Measurements from ENCODE around the gene NR3C1. TPM values are rescaled to one million over a fixed set of nuclear protein-coding genes. Genes with fewer than 3 reads are reported as not detected.

Gene NR3C1
- polyA plus RNA-seq, 1 donor (not counting 4 experiments of a cell fraction or from before 2014, with no cell fraction given): 30.7 TPM

GRCh38 chr5:143376911-143377813 lies 26.3 kb downstream of the NR3C1 start:
- peak overlapping the region; percentile 0 for H3K27ac ChIP-seq (ENCODE audit: control insufficient read depth, insufficient read depth, low read length)

GRCh38 chr5:143376195-143376779 lies 27.2 kb downstream of the NR3C1 start:
- Histone ChIP-seq H2AFZ (ENCODE audit: control insufficient read depth, low read length) (no peak overlapping the region), H4K20me1 (ENCODE audit: control insufficient read depth, extremely low read depth, insufficient read depth, low read length) (no peaks in the 10 kb centered on the region), H3K27me3 (ENCODE audit: control insufficient read depth, extremely low read depth, insufficient read depth, low read length) (no peaks in the 10 kb centered on the region), H3K27ac (ENCODE audit: control insufficient read depth, insufficient read depth, low read length) (peak overlapping the region; percentile 0), H3K4me3 (ENCODE audit: control insufficient read depth in 2 of 3, extremely low read depth in 1 of 3, insufficient read depth in 2 of 3, low read depth in 1 of 3, low read length in 3 of 3) (no peak overlapping the region), H3K4me2 (ENCODE audit: control insufficient read depth, extremely low read depth, insufficient read depth, low read depth, low read length) (peak overlapping the region; percentile 20), H3K36me3 (ENCODE audit: control insufficient read depth in 2 of 2, extremely low read depth in 1 of 2, insufficient read depth in 2 of 2, low read length in 2 of 2) (no peaks in the 10 kb centered on the region), H3K9me1 (ENCODE audit: control insufficient read depth, extremely low read depth, insufficient read depth, low read length) (no peaks in the 10 kb centered on the region), H3K9ac (ENCODE audit: control insufficient read depth, extremely low read depth, insufficient read depth, low read length) (no peak overlapping the region), H3K9me3 (ENCODE audit: control insufficient read depth, low read depth, low read length) (no peaks in the 10 kb centered on the region), H3K4me1 (ENCODE audit: control insufficient read depth, extremely low read depth, insufficient read depth, low read length) (peaks cover 23% of the 10 kb centered on the region), H3K79me2 (ENCODE audit: control insufficient read depth, insufficient read depth, low read length) (peaks cover 93% of the 10 kb centered on the region)
- DNase-seq (ENCODE audit: low read depth, low spot score) (no peak), FAIRE-seq (no peak)
- no peak for TF ChIP-seq EZH2 (IDR thresholded peaks at IDR 0.05; ENCODE audit: low read length)
- no peak for TF ChIP-seq CTCF (optimal IDR thresholded peaks at IDR 0.05 in 1 of 3, IDR thresholded peaks at IDR 0.05 in 1 of 3, conservative IDR thresholded peaks at IDR 0.05 in 1 of 3; ENCODE audit: extremely low read depth in 1 of 3, insufficient read depth in 2 of 3, low read length in 3 of 3)
- dilution Hi-C loops (cut with MboI; ENCODE audit: extremely low pct_ligation_motif_present, low sequenced_read_pairs): no loop called here

More at GRCh38 chr5:143376911-143377813, 26.3 kb downstream of the NR3C1 start:
- Histone ChIP-seq H3K4me3 (ENCODE audit: control insufficient read depth in 2 of 3, extremely low read depth in 1 of 3, insufficient read depth in 2 of 3, low read depth in 1 of 3, low read length in 3 of 3) (no peak overlapping the region), H2AFZ (ENCODE audit: control insufficient read depth, low read length) (no peak overlapping the region), H3K4me2 (ENCODE audit: control insufficient read depth, extremely low read depth, insufficient read depth, low read depth, low read length) (peak overlapping the region; percentile 38), H3K79me2 (ENCODE audit: control insufficient read depth, insufficient read depth, low read length) (peaks cover 93% of the 10 kb centered on the region), H3K9ac (ENCODE audit: control insufficient read depth, extremely low read depth, insufficient read depth, low read length) (no peak overlapping the region), H3K4me1 (ENCODE audit: control insufficient read depth, extremely low read depth, insufficient read depth, low read length) (peaks cover 21% of the 10 kb centered on the region), H3K36me3 (ENCODE audit: control insufficient read depth in 2 of 2, extremely low read depth in 1 of 2, insufficient read depth in 2 of 2, low read length in 2 of 2) (no peaks in the 10 kb centered on the region), H4K20me1 (ENCODE audit: control insufficient read depth, extremely low read depth, insufficient read depth, low read length) (no peaks in the 10 kb centered on the region), H3K9me1 (ENCODE audit: control insufficient read depth, extremely low read depth, insufficient read depth, low read length) (no peaks in the 10 kb centered on the region), H3K27me3 (ENCODE audit: control insufficient read depth, extremely low read depth, insufficient read depth, low read length) (no peaks in the 10 kb centered on the region), H3K9me3 (ENCODE audit: control insufficient read depth, low read depth, low read length) (no peaks in the 10 kb centered on the region)
- TF ChIP-seq EZH2 (IDR thresholded peaks at IDR 0.05; ENCODE audit: low read length) (no peak), CTCF (optimal IDR thresholded peaks at IDR 0.05 in 1 of 3, IDR thresholded peaks at IDR 0.05 in 1 of 3, conservative IDR thresholded peaks at IDR 0.05 in 1 of 3; ENCODE audit: extremely low read depth in 1 of 3, insufficient read depth in 2 of 3, low read length in 3 of 3) (no peak)
- DNase-seq (ENCODE audit: low read depth, low spot score) (no peak), FAIRE-seq (peak; percentile 99)
- dilution Hi-C loops (cut with MboI; ENCODE audit: extremely low pct_ligation_motif_present, low sequenced_read_pairs): no loop called here

All from keratinocyte (primary cell).